ENCODE data around the gene FRA10AC1.
"Not testable (repeated sequence)": the region's sequence is repeated elsewhere in the genome, so short reads cannot be mapped to it uniquely, and the experiment has no call there.

FRA10AC1 gene

DNA sequence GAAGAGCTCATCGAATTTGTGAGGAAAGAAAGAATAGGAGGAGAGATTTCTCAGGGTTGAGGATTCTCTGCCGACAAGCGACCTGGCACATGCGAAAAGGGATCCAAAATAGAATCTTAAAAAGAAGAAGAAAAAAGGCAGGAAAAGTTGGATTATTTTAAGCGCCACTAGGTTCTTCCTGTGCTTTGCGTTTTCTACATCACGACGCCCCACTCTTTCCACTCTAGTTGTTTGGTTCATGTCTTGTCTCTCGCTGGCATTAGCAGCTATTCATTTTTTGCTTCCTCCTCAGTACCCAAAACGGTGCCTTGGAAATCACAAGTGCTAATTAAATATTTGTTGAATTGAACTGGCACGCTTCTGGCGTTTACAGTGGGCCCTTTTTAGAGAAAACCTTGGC lies 674 bp upstream of the FRA10AC1 start:
- peak in 1 of 2 donors; percentile 4 for DNase-seq

DNA sequence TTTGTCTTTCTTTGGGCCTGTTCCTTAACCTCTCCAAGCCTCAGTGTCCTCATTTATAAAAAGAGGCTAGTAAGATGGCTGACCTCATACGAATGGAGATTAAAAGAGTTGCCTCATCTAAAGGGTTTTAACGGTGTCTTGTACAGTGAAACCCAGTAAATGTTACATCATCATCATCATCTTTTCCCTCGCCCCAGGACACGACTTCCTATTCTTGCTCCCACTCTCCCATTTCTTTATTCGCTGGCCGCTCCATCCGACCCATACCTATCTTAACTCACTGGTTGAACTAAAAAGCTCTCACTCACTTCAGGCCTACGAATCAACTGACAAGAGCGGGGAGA lies 554 bp downstream of the FRA10AC1 start:
- DNase-seq, result peak; percentile 53 to 62

DNA sequence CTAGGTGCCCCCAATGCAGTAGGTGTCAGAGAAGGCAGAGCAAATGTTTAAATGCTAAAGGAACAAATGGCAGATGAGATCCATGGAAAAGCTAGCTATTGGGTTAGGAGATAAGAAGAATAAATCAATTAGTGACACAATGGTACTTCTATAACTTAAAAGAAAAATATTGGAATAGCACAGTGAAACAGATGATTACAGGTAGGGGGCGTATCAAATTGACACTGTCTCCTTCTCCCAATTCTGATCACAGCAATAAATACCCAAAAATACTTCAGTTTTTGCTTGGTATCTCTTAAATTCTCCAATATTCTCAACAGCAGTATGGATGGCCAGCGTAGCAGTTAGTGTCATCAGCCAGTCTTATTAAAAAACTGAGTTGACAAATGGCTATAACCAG lies 5.2 kb downstream of the FRA10AC1 start:
- no peak for DNase-seq

DNA sequence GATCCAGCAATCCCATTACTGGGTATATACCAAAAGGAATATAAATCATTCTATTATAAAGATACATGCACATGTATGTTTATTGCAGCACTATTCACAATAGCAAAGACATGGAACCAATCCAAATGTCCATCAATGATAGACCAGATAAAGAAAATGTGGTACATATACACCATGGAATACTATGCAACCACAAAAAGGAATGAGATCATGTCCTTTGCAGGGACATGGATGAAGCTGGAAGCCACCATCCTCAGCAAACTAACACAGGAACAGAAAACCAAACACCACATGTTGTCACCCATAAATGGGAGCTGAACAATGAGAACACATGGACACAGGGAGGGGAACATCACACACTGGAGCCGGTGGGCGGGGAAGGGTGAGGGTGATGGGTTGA lies 5.8 kb downstream of the FRA10AC1 start:
- DNase-seq, result not testable (repeated sequence)

DNA sequence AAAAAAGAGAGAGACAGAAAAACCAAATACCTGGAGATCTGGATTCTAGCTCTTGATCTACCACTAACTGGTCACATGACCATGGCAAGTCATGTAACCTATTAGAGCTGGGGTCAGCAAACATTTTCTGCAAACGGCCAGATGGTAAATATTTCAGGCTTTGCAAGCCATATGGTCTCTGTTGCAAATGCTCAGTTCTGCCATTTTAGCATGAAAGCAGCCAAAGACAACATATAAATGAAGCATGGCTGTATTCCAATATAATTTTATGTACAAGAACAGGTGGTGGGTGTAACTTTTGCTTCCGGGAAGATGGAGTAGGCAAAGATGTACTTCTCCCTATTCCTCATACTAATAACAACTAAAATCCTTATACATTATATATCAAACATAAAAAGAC lies 6.7 kb downstream of the FRA10AC1 start:
- no peak for DNase-seq

DNA sequence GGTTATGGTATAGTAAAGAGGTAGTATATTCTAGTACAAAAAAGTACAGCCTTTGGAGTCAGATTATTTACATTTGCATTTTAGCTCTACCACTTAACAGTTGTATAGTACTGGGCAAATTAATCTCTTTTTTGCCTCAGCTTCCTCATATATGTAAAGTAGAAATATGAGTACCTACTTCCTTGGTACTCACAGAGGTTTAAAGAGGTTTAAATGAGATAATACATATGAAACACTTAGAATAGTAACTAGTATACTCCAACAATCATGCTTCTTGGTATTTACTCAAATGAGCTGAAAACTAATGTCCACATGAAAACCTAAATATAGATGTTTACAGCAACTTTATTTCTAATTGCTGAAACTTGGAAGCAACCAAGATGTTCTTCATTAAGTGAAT lies 14.7 kb downstream of the FRA10AC1 start:
- no peak for DNase-seq

DNA sequence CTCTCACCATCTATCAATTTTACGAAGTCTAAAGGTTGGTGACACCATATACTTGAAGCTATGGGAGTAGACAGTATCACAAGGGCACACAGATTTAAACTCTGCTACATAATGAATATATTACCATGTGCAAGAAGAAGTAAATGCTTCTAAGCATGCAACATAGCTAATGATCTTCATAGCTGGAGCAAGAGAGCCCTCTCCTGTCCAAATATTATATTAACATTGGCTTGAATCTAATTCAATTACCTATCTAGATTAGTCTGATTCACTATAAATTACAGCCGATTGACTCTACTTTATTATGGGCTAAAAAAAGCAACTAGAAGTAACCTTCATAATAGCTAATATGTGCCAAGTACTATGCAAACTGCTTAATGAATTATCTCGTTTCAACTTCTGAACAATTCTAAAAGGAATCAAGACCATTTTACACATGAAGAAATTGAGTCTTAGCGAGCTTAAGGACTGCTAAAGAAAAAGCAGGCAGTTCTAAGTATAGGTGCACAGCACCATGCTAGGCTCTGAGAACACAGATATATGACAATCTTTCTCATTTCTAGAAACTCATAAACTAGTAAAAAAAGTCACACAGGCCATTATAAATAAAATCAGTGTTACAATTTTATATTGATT lies 21.9 kb downstream of the FRA10AC1 start:
- peak; percentile 49 to 90 for DNase-seq

DNA sequence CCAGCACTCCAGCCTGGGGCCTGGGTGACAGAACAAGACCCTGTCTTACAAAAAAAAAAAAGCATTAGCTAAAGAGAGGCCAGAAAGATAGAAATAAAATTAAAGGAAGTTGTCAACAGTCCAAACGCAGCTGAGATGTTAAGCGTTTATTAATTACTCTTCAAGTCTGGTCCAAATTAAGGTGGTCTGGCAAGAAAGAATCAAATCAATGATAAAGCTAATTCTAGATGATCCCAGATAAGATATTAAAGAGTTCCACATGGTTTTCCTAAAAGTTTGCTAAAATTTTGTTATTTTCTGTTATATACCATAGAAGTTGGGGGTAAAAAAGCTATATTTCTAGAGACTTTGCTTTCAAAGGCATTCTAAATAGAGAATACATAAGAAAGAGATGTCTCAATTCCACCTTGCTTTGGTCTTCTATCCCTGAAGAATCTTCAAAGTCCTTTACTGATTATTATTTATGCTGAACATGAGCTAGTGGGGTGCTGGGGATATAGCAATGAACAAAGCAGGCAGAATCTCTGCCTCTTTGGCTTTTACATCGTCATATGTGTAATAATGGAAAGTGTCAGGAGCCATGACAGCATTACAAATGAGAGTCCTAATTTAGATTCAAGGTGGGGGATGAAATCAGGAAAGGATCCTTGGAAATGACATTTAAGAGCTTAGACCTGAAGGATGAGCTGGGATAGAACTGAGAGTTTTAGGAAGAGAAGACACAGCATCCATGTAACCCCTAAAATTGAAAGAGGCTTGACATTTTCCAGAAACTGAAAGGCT lies 23.4 kb downstream of the FRA10AC1 start:
- DNase-seq, result no peak

DNA sequence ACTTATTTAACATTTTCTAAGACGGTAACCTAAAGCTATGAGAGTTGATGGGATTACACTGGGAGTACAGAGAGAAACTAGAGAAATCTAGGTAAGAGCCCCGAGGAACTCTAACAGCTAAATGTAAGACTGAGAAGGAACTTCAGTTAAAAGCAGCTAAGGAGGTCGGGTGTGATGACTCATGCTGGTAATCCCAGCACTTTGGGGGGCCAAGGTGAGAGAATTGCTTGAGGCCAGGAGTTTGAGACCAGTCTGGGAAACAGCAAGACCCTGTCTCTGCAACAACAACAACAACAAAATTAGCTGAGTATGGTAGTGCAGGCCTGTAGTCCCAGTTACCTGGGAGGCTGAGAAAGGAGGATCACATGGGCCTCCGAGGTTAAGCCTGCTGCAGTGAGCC lies 24.0 kb downstream of the FRA10AC1 start:
- DNase-seq, result no peak

DNA sequence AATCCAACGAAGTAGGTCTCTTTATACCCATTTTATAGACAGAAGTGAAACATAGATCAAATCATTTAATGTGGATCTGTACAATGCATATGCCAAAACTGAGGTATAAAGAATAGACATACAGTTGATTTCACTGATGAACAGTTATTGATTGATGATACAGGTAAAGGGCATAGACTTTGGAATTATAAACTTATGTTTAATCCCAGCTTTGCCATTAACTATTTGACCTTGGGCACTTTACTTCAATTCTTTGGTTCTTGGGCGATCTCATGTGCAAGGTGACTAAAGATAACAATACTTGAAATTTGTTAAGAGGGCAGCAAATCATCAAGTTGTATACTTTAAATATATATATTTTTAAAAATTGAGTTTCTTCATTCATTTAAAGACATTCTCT lies 28.6 kb downstream of the FRA10AC1 start:
- no peak for DNase-seq

DNA sequence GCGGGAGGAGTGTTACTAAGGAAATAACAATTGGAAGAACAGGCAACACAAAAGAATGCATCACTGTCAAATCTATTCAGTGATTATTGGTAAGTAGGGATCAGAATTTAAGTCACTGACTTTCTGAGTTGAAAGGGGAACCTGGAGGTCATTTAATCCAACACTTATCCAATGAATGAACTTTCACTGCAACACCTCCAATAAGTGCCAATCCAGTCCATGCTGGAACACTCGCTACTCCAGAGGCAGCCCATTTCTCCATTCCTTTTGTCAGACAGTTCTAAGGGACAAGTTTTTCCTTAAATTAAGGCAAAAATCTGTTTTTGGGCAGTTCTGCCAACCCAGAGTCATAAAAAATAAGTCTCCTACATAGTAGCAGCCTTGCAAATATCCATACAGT lies 29.5 kb downstream of the FRA10AC1 start:
- DNase-seq, result no peak

DNA sequence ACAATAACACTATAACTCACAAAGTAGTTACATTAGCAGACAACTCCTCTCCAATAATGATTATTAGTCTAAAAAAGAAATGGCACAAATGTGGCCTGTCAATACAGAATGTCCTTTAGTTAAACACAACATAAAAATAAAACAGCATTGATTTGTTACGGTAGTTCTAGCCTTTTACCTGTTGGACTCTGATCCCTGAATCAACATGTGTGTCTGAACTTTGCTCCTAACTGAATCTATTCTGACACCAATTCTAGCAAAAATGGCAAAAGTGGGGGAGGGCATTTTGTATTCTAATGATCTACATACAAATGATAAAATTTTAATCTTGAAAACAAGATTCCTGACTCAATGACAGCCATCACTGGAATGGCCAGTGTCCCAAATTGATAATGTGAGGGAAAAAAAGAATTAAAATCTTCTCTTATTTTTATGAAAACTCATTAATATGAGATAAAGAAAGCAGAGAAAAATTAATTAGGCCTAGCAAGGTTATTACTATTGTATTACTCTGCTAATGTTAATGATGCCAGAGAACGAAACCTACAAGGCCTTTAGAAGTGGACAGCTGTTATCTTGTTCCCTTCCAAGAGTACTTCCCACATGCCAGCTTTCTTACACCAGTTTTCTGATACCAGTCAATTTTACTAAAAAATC lies 30.2 kb downstream of the FRA10AC1 start:
- DNase-seq, result no peak

DNA sequence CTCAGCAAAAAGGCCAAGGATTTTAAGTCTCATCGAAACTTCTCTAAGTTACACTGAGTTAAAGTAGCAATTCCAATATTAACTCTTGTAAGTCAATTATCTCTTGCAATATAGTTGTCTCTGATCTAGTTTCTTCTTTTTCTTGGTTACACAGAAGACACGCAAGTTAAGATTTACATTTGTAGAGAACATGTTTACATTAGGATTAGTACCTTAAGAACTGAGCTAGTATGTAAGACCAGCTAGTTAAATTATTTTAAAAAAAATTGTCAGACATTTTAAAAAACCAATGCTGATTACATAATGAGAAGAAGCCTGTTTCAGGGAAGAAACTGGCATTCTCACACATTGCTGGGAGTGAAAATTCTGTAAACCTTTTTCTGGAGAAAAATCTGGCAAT lies 31.4 kb downstream of the FRA10AC1 start:
- no peak for DNase-seq

DNA sequence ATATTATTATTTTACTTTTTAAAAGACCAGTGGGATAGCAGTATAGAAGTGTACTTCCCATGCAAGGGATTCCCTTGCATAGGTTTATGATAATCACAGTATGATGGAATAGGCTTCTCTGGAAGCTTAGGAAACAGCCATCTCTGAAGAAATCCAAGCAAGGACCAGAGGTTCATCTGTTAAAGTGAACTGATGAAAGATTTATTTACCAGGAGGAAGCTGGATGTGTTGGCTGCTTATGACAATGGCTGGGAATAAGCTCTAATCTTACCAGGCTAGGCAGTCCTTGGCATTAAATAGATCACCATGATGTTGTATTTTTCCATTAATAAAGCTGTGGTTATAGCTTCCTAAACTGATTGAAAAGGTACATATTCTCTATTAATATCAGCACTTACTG lies 32.0 kb downstream of the FRA10AC1 start:
- no peak for DNase-seq

DNA sequence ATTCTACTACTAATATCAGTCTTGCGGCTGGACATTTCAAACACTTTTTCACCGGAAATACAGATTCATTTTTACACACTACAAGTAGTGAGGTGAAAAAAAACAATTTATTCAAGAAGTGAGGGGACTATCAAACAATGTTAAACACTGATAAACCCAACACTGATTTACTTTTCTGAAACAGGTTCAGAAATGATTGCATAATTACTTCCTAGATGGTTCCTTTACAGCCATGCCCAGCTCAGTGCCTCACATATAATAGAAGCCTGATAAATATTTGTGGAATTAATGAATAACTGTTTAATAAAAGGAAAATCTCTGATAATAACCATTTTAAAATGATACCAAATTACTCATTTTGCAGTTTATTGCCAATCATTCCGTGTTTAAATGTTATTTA lies 34.6 kb downstream of the FRA10AC1 start:
- DNase-seq, result no peak

DNA sequence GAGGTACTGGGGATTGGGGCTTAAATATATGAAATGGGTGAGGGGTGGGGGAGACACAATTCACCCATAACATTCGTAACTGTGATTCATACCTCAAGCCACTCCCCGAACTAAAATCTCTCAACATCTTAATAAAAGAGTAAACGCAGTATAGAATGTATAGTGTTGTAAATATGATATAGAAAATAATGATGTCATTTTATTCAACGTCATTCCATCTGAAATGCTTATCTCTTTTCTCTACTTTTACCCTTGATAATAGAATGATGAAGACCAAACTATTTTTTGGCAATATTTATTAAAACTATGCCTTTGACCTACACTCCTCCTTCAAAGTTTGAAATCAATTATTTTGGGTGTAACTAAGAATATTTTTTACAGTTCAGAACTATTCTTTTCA lies 36.4 kb downstream of the FRA10AC1 start:
- no peak for DNase-seq

DNA sequence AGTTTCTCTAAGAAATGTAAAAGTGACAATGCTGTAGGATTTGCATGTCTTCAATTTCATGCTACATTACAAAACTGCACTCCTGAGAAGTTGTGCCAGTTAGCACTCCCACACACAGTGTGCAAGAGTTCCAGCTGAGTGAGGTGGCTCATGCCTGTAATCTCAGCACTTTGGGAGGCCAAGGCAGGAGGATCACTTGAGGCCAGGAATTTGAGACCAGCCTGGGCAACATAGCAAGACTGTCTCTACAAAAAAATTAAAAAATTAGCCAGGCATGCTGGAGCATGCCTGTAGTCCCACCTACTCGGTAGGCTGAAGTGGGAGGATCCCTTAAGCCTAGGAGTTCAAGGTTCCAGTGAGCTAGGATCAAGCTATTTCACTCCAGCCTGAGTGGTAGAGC lies 44.6 kb downstream of the FRA10AC1 start:
- DNase-seq, result no peak

DNA sequence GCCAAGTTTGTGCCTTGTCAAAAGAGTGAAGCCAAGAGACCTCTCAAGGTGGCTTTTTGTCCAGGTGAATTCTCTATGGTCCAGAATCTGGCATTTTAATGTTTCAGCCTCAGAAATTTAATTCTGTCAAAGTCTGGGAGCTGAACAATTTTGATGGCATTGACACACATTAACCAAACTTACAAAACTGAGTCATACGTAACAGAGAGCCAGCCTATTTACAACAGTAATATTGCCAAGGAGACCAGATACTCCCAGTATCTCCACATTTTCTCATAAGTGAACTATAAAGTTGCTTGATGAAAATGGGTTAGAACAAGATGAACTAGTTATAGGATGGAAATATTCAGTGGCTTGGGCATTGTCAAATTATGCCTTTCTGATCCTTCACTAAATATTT lies 46.2 kb downstream of the FRA10AC1 start:
- DNase-seq, result no peak

DNA sequence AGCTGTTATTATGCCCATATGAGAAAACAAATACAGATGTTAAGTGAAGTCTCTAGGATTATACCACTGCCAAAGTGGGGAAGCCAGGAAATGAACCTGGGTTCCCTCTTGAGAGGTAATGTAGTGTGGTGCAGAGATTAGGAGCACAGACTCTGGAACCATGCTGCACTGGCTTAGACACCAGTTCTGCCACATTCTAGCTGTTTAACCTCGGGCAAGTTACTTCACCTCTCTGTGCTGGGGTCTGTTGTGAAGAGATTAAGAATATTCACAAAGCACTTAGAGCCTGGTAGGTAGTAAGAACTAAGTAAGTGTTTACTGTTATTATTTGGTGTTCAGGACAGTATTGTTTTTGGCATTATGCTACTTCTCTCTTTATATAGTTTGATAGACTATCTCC lies 48.2 kb downstream of the FRA10AC1 start:
- DNase-seq, result no peak

DNA sequence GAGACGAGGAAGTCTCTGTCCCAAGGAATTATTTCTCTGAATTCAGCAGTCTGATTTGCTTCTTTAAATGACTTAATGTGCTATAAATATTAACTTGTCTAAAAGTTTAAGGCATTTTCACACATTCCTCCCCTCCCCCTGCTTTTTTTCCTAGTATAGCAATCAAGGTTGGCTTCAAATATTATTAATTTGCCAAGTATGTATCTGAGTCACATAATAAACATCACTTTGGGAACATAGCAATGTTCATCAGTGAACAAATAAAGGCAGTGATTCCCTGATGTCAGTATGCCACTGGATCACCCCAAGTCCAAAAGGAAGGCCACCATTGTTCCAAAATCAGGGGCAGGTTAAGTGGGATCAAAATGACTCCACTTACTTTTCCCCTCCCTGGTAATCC lies 49.5 kb downstream of the FRA10AC1 start:
- no peak for DNase-seq

DNA sequence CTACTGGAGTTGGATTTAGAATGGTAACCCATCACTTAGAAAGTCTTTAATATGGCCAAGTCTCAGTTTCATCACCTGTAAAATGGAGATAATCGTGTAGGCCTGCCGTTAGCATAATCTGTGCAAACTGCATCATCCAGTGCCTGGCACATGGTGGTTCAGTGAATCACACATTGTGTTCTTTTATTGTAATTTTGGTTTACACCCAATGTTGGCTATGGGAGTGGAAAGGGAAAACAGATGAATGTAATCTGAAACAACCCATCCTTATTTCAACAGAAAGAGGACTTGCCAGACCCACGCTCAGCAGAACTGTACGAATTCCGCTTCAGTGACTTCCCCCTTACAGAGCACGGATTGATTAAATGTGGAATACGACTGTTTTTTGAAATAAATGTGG lies 62.6 kb downstream of the FRA10AC1 start:
- DNase-seq, result no peak

DNA sequence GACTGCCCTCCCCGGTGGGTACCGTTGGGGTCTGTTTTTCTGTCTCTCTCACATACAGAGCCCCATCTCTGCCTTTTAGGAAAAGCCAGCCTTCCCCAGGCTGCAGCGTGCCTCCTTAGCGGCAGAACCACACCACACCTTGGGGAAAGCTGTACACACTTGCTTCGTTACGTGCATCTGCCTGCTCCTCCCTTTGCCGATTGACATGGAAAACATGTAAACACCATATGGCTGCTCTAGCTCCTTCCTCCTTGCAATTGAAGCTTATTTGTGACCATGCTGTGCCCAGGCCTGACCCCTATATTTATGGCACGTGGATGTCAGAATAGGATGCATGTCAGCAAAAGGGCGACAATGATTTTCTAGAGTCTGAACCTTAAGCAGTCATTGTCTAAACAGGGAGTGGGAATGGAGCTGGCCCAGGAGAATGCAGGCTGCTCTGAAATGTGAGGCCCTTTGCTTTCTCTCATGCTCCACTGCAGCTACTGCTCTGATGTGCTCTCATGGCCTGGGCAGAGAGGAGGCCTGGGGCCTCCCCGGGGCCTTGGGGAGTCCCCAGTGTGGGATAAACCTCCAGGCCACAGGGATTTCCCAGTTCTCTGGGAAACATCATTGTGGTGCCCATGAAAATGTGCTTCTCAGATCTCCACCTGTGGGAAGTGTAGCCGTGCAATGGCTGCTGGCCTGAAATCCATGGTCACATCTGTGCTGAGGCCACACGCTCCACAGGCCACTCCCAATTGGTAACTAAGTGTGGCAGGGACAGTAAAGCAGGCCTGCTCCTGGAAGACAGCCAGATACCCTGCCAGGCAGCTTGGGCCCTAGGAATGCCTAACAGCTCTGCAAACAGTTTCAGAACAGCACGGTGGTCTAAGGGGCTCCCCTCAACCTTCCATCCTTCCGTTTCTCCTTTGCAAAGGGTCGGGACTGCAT lies 71.5 kb downstream of the FRA10AC1 start:
- DNase-seq, result peak in 1 of 2 donors; percentile 2

DNA sequence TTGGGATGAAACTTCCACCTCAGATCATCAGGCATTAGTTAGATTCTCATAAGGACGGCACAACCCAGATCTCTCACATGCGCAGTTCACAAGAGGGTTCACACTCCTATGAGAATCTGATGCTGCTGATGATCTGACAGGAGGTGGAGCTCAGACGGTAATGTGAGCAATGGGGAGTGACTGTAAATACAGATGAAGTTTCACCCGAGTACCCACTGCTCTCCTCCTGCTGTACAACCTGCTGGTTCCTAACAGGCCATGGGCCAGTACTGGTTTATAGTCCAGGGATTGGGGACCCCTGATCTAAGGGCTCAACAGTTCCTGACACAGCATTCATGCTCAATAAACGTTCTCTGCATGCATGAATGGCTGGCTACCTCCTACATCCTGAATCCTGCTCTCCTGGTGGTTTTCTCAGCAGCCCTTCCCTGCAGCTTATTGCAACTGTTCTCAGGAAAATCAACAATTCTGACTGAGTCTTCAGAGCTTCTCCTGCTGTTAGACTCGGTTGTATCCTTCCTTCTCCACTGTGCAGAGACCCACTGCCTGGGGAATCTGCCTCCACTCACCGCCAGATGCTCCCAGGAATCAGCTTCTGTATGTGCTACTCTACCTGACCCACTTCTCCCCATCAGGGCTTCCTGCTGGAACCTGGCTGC lies 72.6 kb downstream of the FRA10AC1 start:
- no peak for DNase-seq

All from inflammatory macrophage treated with lipopolysaccharide for 1 hour (primary cell).